ENCODE results near the gene CBX8.

CBX8 gene

GRCh38 chr17:79833110-79833450 lies 36.2 kb upstream of the CBX8 start:
- Histone ChIP-seq H3K4me2 (ENCODE audit: low read length) (no peak overlapping the region), H3K4me3 (ENCODE audit: low read length) (no peak overlapping the region), H3K36me3 (ENCODE audit: control insufficient read depth, low read length) (peaks cover 49% of the 10 kb centered on the region), H3K27me3 (ENCODE audit: control insufficient read depth, low read length) (no peaks in the 10 kb centered on the region), H4K20me1 (ENCODE audit: control insufficient read depth, insufficient read depth, low read depth, low read length) (peaks cover 23% of the 10 kb centered on the region), H3F3A (ENCODE audit: control insufficient read depth, insufficient read depth) (peaks cover 22% of the 10 kb centered on the region), H3K4me1 (ENCODE audit: control insufficient read depth, low read length) (peaks cover 60% of the 10 kb centered on the region), H3K9me3 (ENCODE audit: control insufficient read depth, insufficient read depth, low read length) (no peaks in the 10 kb centered on the region), H3K9me2 (replicated peaks; ENCODE audit: control insufficient read depth, low read length) (no peaks in the 10 kb centered on the region), H3K79me2 (ENCODE audit: control insufficient read depth, low read length) (peaks cover 46% of the 10 kb centered on the region), H3K27ac (ENCODE audit: low read depth, low read length) (no peak overlapping the region)
- TF ChIP-seq CTCF (IDR thresholded peaks at IDR 0.05; ENCODE audit: low read depth, low read length, poor library complexity, severe bottlenecking) (no peak), EZH2phosphoT487 (IDR thresholded peaks at IDR 0.05; ENCODE audit: borderline replicate concordance, low read length) (no peak)

GRCh38 chr17:79832218-79833109 lies 35.6 kb upstream of the CBX8 start:
- H3K27ac ChIP-seq (ENCODE audit: low read depth, low read length): no peak overlapping the region
- peaks cover 23% of the 10 kb centered on the region for H4K20me1 ChIP-seq (ENCODE audit: control insufficient read depth, insufficient read depth, low read depth, low read length)
- H3K4me3 ChIP-seq (ENCODE audit: low read length): no peak overlapping the region

GRCh38 chr17:79831265-79832217 lies 34.7 kb upstream of the CBX8 start:
- peaks cover 35% of the 10 kb centered on the region for H3K36me3 ChIP-seq (ENCODE audit: control insufficient read depth, low read length)
- no peaks in the 10 kb centered on the region for H3K9me3 ChIP-seq (ENCODE audit: control insufficient read depth, insufficient read depth, low read length)
- H3K4me3 ChIP-seq (ENCODE audit: low read length): no peak overlapping the region
- no peak for TF ChIP-seq CTCF (IDR thresholded peaks at IDR 0.05; ENCODE audit: low read depth, low read length, poor library complexity, severe bottlenecking)
- no peak for TF ChIP-seq EZH2phosphoT487 (IDR thresholded peaks at IDR 0.05; ENCODE audit: borderline replicate concordance, low read length)
- peaks cover 14% of the 10 kb centered on the region for H3F3A ChIP-seq (ENCODE audit: control insufficient read depth, insufficient read depth)
- H4K20me1 ChIP-seq (ENCODE audit: control insufficient read depth, insufficient read depth, low read depth, low read length): peaks cover 23% of the 10 kb centered on the region
- H3K4me2 ChIP-seq (ENCODE audit: low read length): no peak overlapping the region
- H3K79me2 ChIP-seq (ENCODE audit: control insufficient read depth, low read length): peaks cover 32% of the 10 kb centered on the region
- H3K27me3 ChIP-seq (ENCODE audit: control insufficient read depth, low read length): no peaks in the 10 kb centered on the region
- H3K9me2 ChIP-seq (replicated peaks; ENCODE audit: control insufficient read depth, low read length): no peaks in the 10 kb centered on the region
- H3K4me1 ChIP-seq (ENCODE audit: control insufficient read depth, low read length): peaks cover 52% of the 10 kb centered on the region
- H3K27ac ChIP-seq (ENCODE audit: low read depth, low read length): no peak overlapping the region

More at GRCh38 chr17:79832218-79833109, 35.6 kb upstream of the CBX8 start:
- H3K9me2 ChIP-seq (replicated peaks; ENCODE audit: control insufficient read depth, low read length): no peaks in the 10 kb centered on the region
- H3F3A ChIP-seq (ENCODE audit: control insufficient read depth, insufficient read depth): peaks cover 16% of the 10 kb centered on the region
- H3K9me3 ChIP-seq (ENCODE audit: control insufficient read depth, insufficient read depth, low read length): no peaks in the 10 kb centered on the region
- H3K36me3 ChIP-seq (ENCODE audit: control insufficient read depth, low read length): peaks cover 43% of the 10 kb centered on the region
- peaks cover 40% of the 10 kb centered on the region for H3K79me2 ChIP-seq (ENCODE audit: control insufficient read depth, low read length)
- TF ChIP-seq EZH2phosphoT487 (IDR thresholded peaks at IDR 0.05; ENCODE audit: borderline replicate concordance, low read length): no peak
- TF ChIP-seq CTCF (IDR thresholded peaks at IDR 0.05; ENCODE audit: low read depth, low read length, poor library complexity, severe bottlenecking): no peak
- no peaks in the 10 kb centered on the region for H3K27me3 ChIP-seq (ENCODE audit: control insufficient read depth, low read length)
- H3K4me2 ChIP-seq (ENCODE audit: low read length): no peak overlapping the region
- peaks cover 57% of the 10 kb centered on the region for H3K4me1 ChIP-seq (ENCODE audit: control insufficient read depth, low read length)
